ENCODE data around the gene PHF24. TPM values are rescaled to one million over a fixed set of nuclear protein-coding genes. Genes with fewer than 3 reads are reported as not detected.

Gene PHF24
- total RNA-seq, 2 experiments from 2014 or later: not detected

DNA sequence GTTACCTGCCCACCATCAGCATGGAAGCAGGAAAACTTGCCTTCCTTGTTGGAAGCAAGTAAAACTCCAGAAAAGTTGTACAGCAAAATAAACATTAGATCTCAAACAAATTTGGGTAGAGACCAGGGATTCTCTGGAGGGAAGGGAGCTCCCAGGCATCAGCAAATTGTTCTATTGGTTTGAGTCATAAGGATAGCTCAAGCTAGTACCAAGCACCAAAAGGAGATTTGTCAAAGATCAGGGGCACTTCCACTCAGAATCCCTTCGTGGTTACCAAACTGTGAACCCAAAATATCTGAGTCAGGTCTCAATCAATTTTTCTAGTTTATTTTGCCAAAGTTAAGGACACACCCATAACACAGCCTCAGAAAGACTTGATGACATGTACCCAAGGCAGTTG is 69.3 kb downstream of the PHF24 start:
- DNase-seq: no peak
- intact Hi-C loops (cut with DNase I, micrococcal nuclease): no loop called here
- Histone ChIP-seq H3K4me3 (ENCODE audit: low read length) (no peak overlapping the region), H3K27me3 (ENCODE audit: control insufficient read depth in 1 of 2, insufficient read depth in 2 of 2, low read length in 2 of 2) (no peaks in the 10 kb centered on the region), H3K4me1 (ENCODE audit: insufficient read depth, low read length) (no peaks in the 10 kb centered on the region), H3K27ac (ENCODE audit: low read depth in 1 of 2, low read length in 2 of 2) (no peak overlapping the region), H3K9me3 (ENCODE audit: control insufficient read depth in 1 of 2, insufficient read depth in 1 of 2, low read length in 2 of 2) (no peaks in the 10 kb centered on the region), H3K36me3 (ENCODE audit: insufficient read depth, low read length) (peaks cover 1% of the 10 kb centered on the region)
- TF ChIP-seq, protein P1, sequence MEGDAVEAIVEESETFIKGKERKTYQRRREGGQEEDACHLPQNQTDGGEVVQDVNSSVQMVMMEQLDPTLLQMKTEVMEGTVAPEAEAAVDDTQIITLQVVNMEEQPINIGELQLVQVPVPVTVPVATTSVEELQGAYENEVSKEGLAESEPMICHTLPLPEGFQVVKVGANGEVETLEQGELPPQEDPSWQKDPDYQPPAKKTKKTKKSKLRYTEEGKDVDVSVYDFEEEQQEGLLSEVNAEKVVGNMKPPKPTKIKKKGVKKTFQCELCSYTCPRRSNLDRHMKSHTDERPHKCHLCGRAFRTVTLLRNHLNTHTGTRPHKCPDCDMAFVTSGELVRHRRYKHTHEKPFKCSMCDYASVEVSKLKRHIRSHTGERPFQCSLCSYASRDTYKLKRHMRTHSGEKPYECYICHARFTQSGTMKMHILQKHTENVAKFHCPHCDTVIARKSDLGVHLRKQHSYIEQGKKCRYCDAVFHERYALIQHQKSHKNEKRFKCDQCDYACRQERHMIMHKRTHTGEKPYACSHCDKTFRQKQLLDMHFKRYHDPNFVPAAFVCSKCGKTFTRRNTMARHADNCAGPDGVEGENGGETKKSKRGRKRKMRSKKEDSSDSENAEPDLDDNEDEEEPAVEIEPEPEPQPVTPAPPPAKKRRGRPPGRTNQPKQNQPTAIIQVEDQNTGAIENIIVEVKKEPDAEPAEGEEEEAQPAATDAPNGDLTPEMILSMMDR (IDR thresholded peaks at IDR 0.05): no peak
- ChIA-PET POLR2A (no interaction called here), CTCF (interaction anchor here (1.0 kb wide), 1 partner anchor 24 kb away, joined by 4 read pairs; no protein-coding TSS in a partner anchor)
- no peak overlapping the region for H3K4me3 Mint-ChIP-seq
- no peaks in the 10 kb centered on the region for H3K9me3 Mint-ChIP-seq
- H3K36me3 Mint-ChIP-seq (ENCODE audit: low read depth): no peaks in the 10 kb centered on the region
- no peak overlapping the region for H3K27ac Mint-ChIP-seq
- ATAC-seq (ENCODE audit: poor library complexity): no peak
- H3K4me1 Mint-ChIP-seq (ENCODE audit: low read depth): peaks cover 6% of the 10 kb centered on the region
- H3K27me3 Mint-ChIP-seq: no peaks in the 10 kb centered on the region

DNA sequence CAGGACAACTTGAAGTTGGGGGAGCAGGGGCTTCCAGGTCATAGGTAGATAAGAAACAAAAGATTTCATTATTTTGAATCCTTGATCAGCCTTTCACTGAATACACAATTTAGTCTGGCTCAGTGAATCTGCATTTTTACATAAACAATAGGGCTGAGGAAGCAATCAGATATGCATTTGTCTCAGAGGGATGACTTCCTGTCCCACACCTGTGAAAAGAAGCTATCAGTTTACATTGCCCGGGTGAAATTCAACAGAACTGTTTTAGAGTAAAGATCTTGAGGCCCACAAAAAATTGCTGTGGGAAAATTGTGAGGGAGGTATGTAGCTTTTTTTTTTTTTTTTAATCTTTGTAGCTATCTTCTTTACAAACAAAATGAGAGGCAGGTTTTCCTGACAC is 69.8 kb downstream of the PHF24 start:
- ATAC-seq (ENCODE audit: poor library complexity) (no peak), DNase-seq (no peak)
- H3K27ac ChIP-seq (ENCODE audit: low read depth in 1 of 2, low read length in 2 of 2): no peak overlapping the region
- CTCF ChIA-PET: interaction anchor here (1.0 kb wide), 1 partner anchor 23 kb away, joined by 4 read pairs; no protein-coding TSS in a partner anchor
- H3K9me3 ChIP-seq (ENCODE audit: control insufficient read depth in 1 of 2, insufficient read depth in 1 of 2, low read length in 2 of 2): no peaks in the 10 kb centered on the region
- intact Hi-C loops (cut with DNase I, micrococcal nuclease): no loop called here
- TF ChIP-seq, protein P1 (IDR thresholded peaks at IDR 0.05): no peak
- H3K27me3 ChIP-seq (ENCODE audit: control insufficient read depth in 1 of 2, insufficient read depth in 2 of 2, low read length in 2 of 2): no peaks in the 10 kb centered on the region
- POLR2A ChIA-PET: interaction anchor here (0.7 kb wide), 1 partner anchor 39 kb away, joined by 3 read pairs; no protein-coding TSS in a partner anchor
- peaks cover 6% of the 10 kb centered on the region for H3K4me1 Mint-ChIP-seq (ENCODE audit: low read depth)
- H3K27me3 Mint-ChIP-seq: no peaks in the 10 kb centered on the region
- no peak overlapping the region for H3K4me3 Mint-ChIP-seq
- no peaks in the 10 kb centered on the region for H3K36me3 Mint-ChIP-seq (ENCODE audit: low read depth)
- H3K36me3 ChIP-seq (ENCODE audit: insufficient read depth, low read length): no peaks in the 10 kb centered on the region
- H3K4me1 ChIP-seq (ENCODE audit: insufficient read depth, low read length): no peaks in the 10 kb centered on the region
- H3K4me3 ChIP-seq (ENCODE audit: low read length): no peak overlapping the region
- H3K9me3 Mint-ChIP-seq: no peaks in the 10 kb centered on the region
- no peak overlapping the region for H3K27ac Mint-ChIP-seq

DNA sequence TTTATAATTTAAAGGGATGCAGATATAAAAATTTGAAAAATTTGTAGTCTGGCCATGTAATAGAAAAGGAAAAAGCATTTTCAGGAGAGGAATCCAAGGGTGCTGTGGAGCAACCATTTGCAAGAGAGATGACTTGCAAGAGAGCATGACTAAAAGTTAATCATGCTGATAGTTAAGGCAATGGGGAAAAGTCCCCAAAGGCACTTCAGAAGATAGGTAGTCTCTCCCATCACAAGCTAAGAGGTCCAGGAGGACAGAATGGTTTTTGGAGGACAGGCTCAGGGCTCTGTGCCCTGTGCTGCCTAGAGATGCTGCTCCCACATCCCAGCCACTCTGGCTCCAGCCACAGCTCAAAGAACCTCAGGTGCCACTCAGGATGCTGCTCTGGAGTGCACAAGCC is 70.3 kb downstream of the PHF24 start:
- H3K27me3 Mint-ChIP-seq: no peaks in the 10 kb centered on the region
- ATAC-seq (ENCODE audit: poor library complexity) (no peak), DNase-seq (no peak)
- CTCF ChIA-PET: interaction anchor here (1.0 kb wide), 1 partner anchor 23 kb away, joined by 4 read pairs; no protein-coding TSS in a partner anchor
- H3K4me3 Mint-ChIP-seq: no peak overlapping the region
- H3K27ac Mint-ChIP-seq: no peak overlapping the region
- Histone ChIP-seq H3K4me1 (ENCODE audit: insufficient read depth, low read length) (no peaks in the 10 kb centered on the region), H3K9me3 (ENCODE audit: control insufficient read depth in 1 of 2, insufficient read depth in 1 of 2, low read length in 2 of 2) (no peaks in the 10 kb centered on the region), H3K27ac (ENCODE audit: low read depth in 1 of 2, low read length in 2 of 2) (no peak overlapping the region), H3K4me3 (ENCODE audit: low read length) (no peak overlapping the region), H3K36me3 (ENCODE audit: insufficient read depth, low read length) (no peaks in the 10 kb centered on the region), H3K27me3 (ENCODE audit: control insufficient read depth in 1 of 2, insufficient read depth in 2 of 2, low read length in 2 of 2) (no peaks in the 10 kb centered on the region)
- TF ChIP-seq, protein P1 (IDR thresholded peaks at IDR 0.05): no peak
- no peaks in the 10 kb centered on the region for H3K36me3 Mint-ChIP-seq (ENCODE audit: low read depth)
- POLR2A ChIA-PET: interaction anchor here (0.7 kb wide), 1 partner anchor 39 kb away, joined by 3 read pairs; no protein-coding TSS in a partner anchor
- peaks cover 4% of the 10 kb centered on the region for H3K4me1 Mint-ChIP-seq (ENCODE audit: low read depth)
- intact Hi-C loops (cut with DNase I, micrococcal nuclease): no loop called here
- no peaks in the 10 kb centered on the region for H3K9me3 Mint-ChIP-seq

Measured in CD4-positive, alpha-beta T cell (primary cell).